Liver (tissue), 9 donors: ENCODE data around the gene RMI1. TPM values are rescaled to one million over a fixed set of nuclear protein-coding genes. Genes with fewer than 3 reads are reported as not detected.

Source experiments
- DNase-seq: peaks from one replicate; pipeline ENCODE4 v3.0.0-alpha.2; 2017; ENCODE audit warnings: low spot score
- H3K27ac ChIP-seq, 2 donors: one replicate each; pipeline ENCODE4 v1.7.0; 2013; ENCODE audit warnings: inconsistent platforms in 2 of 2, low read length in 2 of 2, control low read depth in 1 of 2, low read depth in 1 of 2, mild to moderate bottlenecking in 1 of 2
- H3K27me3 ChIP-seq, 4 donors: one replicate each; pipeline versions ENCODE4 v1.6.1 to v1.7.0; 2013; ENCODE audit warnings: low read length in 3 of 4, inconsistent platforms in 1 of 4, mild to moderate bottlenecking in 1 of 4, moderate library complexity in 1 of 4; ENCODE audit not compliant: control insufficient read depth in 4 of 4, insufficient read depth in 4 of 4
- H3K36me3 ChIP-seq, 4 donors: one replicate each; pipeline versions ENCODE4 v1.6.1 to v1.7.0; 2013; ENCODE audit warnings: low read length in 3 of 4, mild to moderate bottlenecking in 3 of 4, low read depth in 1 of 4, moderate library complexity in 1 of 4; ENCODE audit not compliant: control insufficient read depth in 4 of 4, insufficient read depth in 3 of 4
- H3K4me1 ChIP-seq, 4 donors: one replicate each; pipeline versions ENCODE4 v1.6.1 to v1.7.0; 2013; ENCODE audit warnings: low read length in 3 of 4, mild to moderate bottlenecking in 3 of 4, moderate library complexity in 1 of 4; ENCODE audit not compliant: control insufficient read depth in 4 of 4, insufficient read depth in 4 of 4
- H3K4me3 ChIP-seq, 3 donors: one replicate each; pipeline versions ENCODE4 v1.6.1 to v1.7.0; 2013; ENCODE audit warnings: low read length in 3 of 3, control low read depth in 1 of 3, low read depth in 1 of 3, mild to moderate bottlenecking in 1 of 3
- H3K9ac ChIP-seq, 2 donors: one replicate each; pipeline ENCODE4 v1.7.0; 2013; ENCODE audit warnings: low read length in 2 of 2, mild to moderate bottlenecking in 2 of 2, moderate library complexity in 2 of 2, control low read depth in 1 of 2, low read depth in 1 of 2
- H3K9me3 ChIP-seq, 4 donors: one replicate each; pipeline versions ENCODE4 v1.6.1 to v1.7.0; 2013; ENCODE audit warnings: low read length in 3 of 4; ENCODE audit not compliant: control insufficient read depth in 4 of 4
- ATF3 ChIP-seq: IDR thresholded peaks from 2 replicates; pipeline ENCODE4 v1.6.1; 2016; ENCODE audit warnings: antibody characterized with exemption
- EGR1 ChIP-seq, 2 donors: IDR thresholded peaks; 2 replicates each; pipeline ENCODE4 v1.6.1; 2016 to 2018; ENCODE audit warnings: antibody characterized with exemption in 2 of 2, low read depth in 2 of 2
- FOXA1 ChIP-seq: IDR thresholded peaks from 2 replicates; pipeline ENCODE4 v1.6.1; 2016; ENCODE audit warnings: antibody characterized with exemption
- FOXA2 ChIP-seq: IDR thresholded peaks from 2 replicates; pipeline ENCODE4 v1.6.1; 2016; ENCODE audit warnings: antibody characterized with exemption
- GABPA ChIP-seq, 2 donors: IDR thresholded peaks in 1 of 2; conservative IDR thresholded peaks in 1 of 2; 2 replicates each; pipeline ENCODE4 v1.6.1; 2016; ENCODE audit warnings: antibody characterized with exemption in 2 of 2, mild to moderate bottlenecking in 1 of 2, moderate library complexity in 1 of 2
- HNF4A ChIP-seq, 2 donors: conservative IDR thresholded peaks; 2 replicates each; pipeline ENCODE4 v1.6.1; 2016; ENCODE audit warnings: antibody characterized with exemption in 2 of 2, mild to moderate bottlenecking in 2 of 2
- HNF4G ChIP-seq: IDR thresholded peaks from 2 replicates; pipeline ENCODE4 v1.6.1; 2016; ENCODE audit warnings: antibody characterized with exemption
- JUND ChIP-seq, 2 donors: IDR thresholded peaks; 2 replicates each; pipeline ENCODE4 v1.6.1; 2016; ENCODE audit warnings: antibody characterized with exemption in 2 of 2
- MAX ChIP-seq: IDR thresholded peaks from 2 replicates; pipeline ENCODE4 v1.6.1; 2016; ENCODE audit warnings: antibody characterized with exemption
- NR2F2 ChIP-seq: IDR thresholded peaks from 2 replicates; pipeline ENCODE4 v1.6.1; 2016; ENCODE audit warnings: antibody characterized with exemption
- RAD21 ChIP-seq, 2 donors: IDR thresholded peaks; 2 replicates each; pipeline ENCODE4 v1.6.1; 2016; ENCODE audit warnings: antibody characterized with exemption in 2 of 2, mild to moderate bottlenecking in 2 of 2
- RXRA ChIP-seq, 2 donors: IDR thresholded peaks; 2 replicates each; pipeline ENCODE4 v1.6.1; 2017 to 2018; ENCODE audit warnings: antibody characterized with exemption in 2 of 2, mild to moderate bottlenecking in 1 of 2
- SP1 ChIP-seq: IDR thresholded peaks from 2 replicates; pipeline ENCODE4 v1.6.1; 2018; ENCODE audit warnings: antibody characterized with exemption, mild to moderate bottlenecking
- TAF1 ChIP-seq: conservative IDR thresholded peaks from 2 replicates; pipeline ENCODE4 v1.6.1; 2016; ENCODE audit warnings: antibody characterized with exemption, mild to moderate bottlenecking
- YY1 ChIP-seq: IDR thresholded peaks from 2 replicates; pipeline ENCODE4 v1.6.1; 2016; ENCODE audit warnings: antibody characterized with exemption, mild to moderate bottlenecking
- WGBS: extraction: QIAGEN DNeasy Blood & Tissue Kit; methylation state at CpG from one replicate; pipeline ENCODE4 v1.1.7; 2013; 5-methylcytosine and 5-hydroxymethylcytosine counted together
- polyA plus RNA-seq, 2 donors: library from polyadenylated mRNA; stranded (reverse) in 1 of 2; unstranded in 1 of 2; fragments of 200-250 nt in 1 of 2; fragments of >200 nt in 1 of 2; fragmentation: Nextera tagmentation in 1 of 2; extraction: Ambion mirVana in 1 of 2; gene quantifications; one replicate each; pipeline versions ENCODE4 v1.2.1 to v1.2.3, GENCODE V29; 2013 to 2015
- total RNA-seq, 2 donors: library from RNA; depleted of rRNA; stranded (reverse); fragments of >200 nt; gene quantifications; one replicate each; pipeline ENCODE4 v1.2.3, GENCODE V29; 2014
- TF ChIP-seq, protein P1 (sequence below): IDR thresholded peaks from 2 replicates; pipeline ENCODE4 v1.6.1; 2016; ENCODE audit warnings: antibody characterized with exemption
- TF ChIP-seq, protein P2 (sequence below): fragments of 150-350 bp; IDR thresholded peaks from 2 replicates; pipeline ENCODE4 v1.5.1; 2017; ENCODE audit warnings: improper control_type of control experiment, low read depth, low read length; ENCODE audit not compliant: missing input control
- TF ChIP-seq, protein P3 (sequence below): IDR thresholded peaks from 2 replicates; pipeline ENCODE4 v1.6.1; 2016; ENCODE audit warnings: antibody characterized with exemption, mild to moderate bottlenecking
- donor health status: healthy.
- donor health status: healthy.
- donor health status: healthy.
- donor health status: healthy.
- donor health status: healthy.

The RMI1 gene
- total and polyA plus RNA-seq, 4 donors = 2.0 to 10.4 (median 4.0) TPM

DNA sequence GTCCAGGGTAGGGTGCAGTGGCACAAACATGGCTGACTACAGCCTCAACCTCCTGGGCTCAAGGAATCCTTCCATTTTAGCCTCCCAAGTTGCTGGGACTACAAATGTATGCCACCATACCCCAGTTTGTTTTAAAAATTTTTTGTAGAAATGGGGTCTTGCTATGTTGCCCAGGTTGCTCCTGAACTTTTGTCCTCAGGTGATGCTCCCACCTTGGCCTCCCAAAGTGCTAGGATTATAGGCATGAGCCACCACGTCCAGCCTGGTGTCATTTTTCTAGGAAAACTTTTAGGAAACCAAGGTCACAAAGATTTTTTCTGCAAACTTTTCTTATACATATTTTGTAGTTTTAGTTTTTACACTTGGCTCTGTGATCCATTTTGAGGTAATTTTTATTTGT is 10.8 kb downstream of the RMI1 start:
- TF ChIP-seq HNF4A (conservative IDR thresholded peaks at IDR 0.05) = no peak
- no peak for TF ChIP-seq HNF4G
- no peak for TF ChIP-seq MAX
- no peak for TF ChIP-seq TAF1
- TF ChIP-seq YY1 = no peak
- no peak for TF ChIP-seq JUND (IDR thresholded peaks at IDR 0.05)
- no peak for TF ChIP-seq GABPA (IDR thresholded peaks at IDR 0.05 in 1 of 2, conservative IDR thresholded peaks at IDR 0.05 in 1 of 2)
- no peak for TF ChIP-seq RAD21 (IDR thresholded peaks at IDR 0.05)
- 97% methylated on average over 1 of the region's 1 CpG for WGBS
- Histone ChIP-seq H3K27me3 (no peaks in the 10 kb centered on the region), H3K4me3 (no peak overlapping the region), H3K4me1 (peaks cover 0 to 27% (median 4%) of the 10 kb centered on the region in 4 donors), H3K27ac (no peak overlapping the region), H3K9me3 (no peaks in the 10 kb centered on the region), H3K36me3 (no peaks in the 10 kb centered on the region), H3K9ac (no peak overlapping the region)
- DNase-seq = no peak

DNA sequence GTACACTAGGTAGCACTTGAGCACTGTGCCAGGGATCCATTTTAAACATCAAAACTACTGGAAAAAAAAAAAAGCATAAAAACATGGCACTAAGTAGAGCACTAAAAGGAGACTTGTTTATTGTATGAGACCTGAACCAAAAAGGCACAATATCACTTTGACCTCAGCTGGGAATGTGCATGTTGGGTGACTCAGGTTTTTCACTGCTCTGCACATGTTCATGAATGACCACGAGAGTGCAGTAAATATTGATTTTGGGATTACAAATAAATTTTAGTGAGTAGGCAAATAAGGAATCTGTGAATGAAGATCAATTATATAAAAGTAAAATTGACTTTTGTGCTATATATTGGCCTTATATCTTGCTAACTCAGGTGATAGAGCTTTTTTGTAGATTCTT is 11.8 kb downstream of the RMI1 start:
- peaks cover 0 to 18% (median 3%) of the 10 kb centered on the region in 4 donors for H3K4me1 ChIP-seq
- no peaks in the 10 kb centered on the region for H3K36me3 ChIP-seq
- TF ChIP-seq, protein P1, sequence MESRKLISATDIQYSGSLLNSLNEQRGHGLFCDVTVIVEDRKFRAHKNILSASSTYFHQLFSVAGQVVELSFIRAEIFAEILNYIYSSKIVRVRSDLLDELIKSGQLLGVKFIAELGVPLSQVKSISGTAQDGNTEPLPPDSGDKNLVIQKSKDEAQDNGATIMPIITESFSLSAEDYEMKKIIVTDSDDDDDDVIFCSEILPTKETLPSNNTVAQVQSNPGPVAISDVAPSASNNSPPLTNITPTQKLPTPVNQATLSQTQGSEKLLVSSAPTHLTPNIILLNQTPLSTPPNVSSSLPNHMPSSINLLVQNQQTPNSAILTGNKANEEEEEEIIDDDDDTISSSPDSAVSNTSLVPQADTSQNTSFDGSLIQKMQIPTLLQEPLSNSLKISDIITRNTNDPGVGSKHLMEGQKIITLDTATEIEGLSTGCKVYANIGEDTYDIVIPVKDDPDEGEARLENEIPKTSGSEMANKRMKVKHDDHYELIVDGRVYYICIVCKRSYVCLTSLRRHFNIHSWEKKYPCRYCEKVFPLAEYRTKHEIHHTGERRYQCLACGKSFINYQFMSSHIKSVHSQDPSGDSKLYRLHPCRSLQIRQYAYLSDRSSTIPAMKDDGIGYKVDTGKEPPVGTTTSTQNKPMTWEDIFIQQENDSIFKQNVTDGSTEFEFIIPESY = peak; percentile 83
- TF ChIP-seq JUND (IDR thresholded peaks at IDR 0.05) (peak; percentile 74 to 84), RAD21 (IDR thresholded peaks at IDR 0.05) (peak; percentile 55 to 56), FOXA2 (peak; percentile 90), GABPA (IDR thresholded peaks at IDR 0.05 in 1 of 2, conservative IDR thresholded peaks at IDR 0.05 in 1 of 2) (peak in 1 of 2 donors; percentile 28), HNF4G (no peak), NR2F2 (peak; percentile 24), MAX (peak; percentile 89), SP1 (peak; percentile 58), FOXA1 (peak; percentile 85), RXRA (IDR thresholded peaks at IDR 0.05) (peak; percentile 75 to 85), EGR1 (IDR thresholded peaks at IDR 0.05; ENCODE audit: low read depth in 2 of 2) (peak in 1 of 2 donors; percentile 21), HNF4A (conservative IDR thresholded peaks at IDR 0.05) (peak; percentile 65 to 87), YY1 (peak; percentile 71), TAF1 (no peak), ATF3 (peak; percentile 45)
- TF ChIP-seq, protein P2, sequence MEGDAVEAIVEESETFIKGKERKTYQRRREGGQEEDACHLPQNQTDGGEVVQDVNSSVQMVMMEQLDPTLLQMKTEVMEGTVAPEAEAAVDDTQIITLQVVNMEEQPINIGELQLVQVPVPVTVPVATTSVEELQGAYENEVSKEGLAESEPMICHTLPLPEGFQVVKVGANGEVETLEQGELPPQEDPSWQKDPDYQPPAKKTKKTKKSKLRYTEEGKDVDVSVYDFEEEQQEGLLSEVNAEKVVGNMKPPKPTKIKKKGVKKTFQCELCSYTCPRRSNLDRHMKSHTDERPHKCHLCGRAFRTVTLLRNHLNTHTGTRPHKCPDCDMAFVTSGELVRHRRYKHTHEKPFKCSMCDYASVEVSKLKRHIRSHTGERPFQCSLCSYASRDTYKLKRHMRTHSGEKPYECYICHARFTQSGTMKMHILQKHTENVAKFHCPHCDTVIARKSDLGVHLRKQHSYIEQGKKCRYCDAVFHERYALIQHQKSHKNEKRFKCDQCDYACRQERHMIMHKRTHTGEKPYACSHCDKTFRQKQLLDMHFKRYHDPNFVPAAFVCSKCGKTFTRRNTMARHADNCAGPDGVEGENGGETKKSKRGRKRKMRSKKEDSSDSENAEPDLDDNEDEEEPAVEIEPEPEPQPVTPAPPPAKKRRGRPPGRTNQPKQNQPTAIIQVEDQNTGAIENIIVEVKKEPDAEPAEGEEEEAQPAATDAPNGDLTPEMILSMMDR = no peak
- TF ChIP-seq, protein P3, sequence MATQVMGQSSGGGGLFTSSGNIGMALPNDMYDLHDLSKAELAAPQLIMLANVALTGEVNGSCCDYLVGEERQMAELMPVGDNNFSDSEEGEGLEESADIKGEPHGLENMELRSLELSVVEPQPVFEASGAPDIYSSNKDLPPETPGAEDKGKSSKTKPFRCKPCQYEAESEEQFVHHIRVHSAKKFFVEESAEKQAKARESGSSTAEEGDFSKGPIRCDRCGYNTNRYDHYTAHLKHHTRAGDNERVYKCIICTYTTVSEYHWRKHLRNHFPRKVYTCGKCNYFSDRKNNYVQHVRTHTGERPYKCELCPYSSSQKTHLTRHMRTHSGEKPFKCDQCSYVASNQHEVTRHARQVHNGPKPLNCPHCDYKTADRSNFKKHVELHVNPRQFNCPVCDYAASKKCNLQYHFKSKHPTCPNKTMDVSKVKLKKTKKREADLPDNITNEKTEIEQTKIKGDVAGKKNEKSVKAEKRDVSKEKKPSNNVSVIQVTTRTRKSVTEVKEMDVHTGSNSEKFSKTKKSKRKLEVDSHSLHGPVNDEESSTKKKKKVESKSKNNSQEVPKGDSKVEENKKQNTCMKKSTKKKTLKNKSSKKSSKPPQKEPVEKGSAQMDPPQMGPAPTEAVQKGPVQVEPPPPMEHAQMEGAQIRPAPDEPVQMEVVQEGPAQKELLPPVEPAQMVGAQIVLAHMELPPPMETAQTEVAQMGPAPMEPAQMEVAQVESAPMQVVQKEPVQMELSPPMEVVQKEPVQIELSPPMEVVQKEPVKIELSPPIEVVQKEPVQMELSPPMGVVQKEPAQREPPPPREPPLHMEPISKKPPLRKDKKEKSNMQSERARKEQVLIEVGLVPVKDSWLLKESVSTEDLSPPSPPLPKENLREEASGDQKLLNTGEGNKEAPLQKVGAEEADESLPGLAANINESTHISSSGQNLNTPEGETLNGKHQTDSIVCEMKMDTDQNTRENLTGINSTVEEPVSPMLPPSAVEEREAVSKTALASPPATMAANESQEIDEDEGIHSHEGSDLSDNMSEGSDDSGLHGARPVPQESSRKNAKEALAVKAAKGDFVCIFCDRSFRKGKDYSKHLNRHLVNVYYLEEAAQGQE = no peak
- H3K9me3 ChIP-seq = no peaks in the 10 kb centered on the region
- no peak overlapping the region for H3K4me3 ChIP-seq
- H3K27me3 ChIP-seq = no peaks in the 10 kb centered on the region
- no peak for DNase-seq
- peak overlapping the region; percentile 73 to 82 for H3K27ac ChIP-seq
- H3K9ac ChIP-seq = peak overlapping the region in 1 of 2 donors; percentile 39
- WGBS = 34% methylated on average over 1 of the region's 1 CpG
